Measurements from ENCODE around the gene COMP. TPM values are rescaled to one million over a fixed set of nuclear protein-coding genes. Genes with fewer than 3 reads are reported as not detected.

COMP gene
- total RNA-seq, 1 experiment from 2014 or later = 0.04 TPM

- Histone ChIP-seq H3K36me3 (ENCODE audit: low read depth, low read length) (no peaks in the 10 kb centered on the region), H3K4me1 (ENCODE audit: insufficient read depth, low read length) (peaks cover 12% of the 10 kb centered on the region), H4K20me1 (ENCODE audit: low read length) (no peaks in the 10 kb centered on the region), H3K27me3 (ENCODE audit: low read length) (no peaks in the 10 kb centered on the region), H3K27ac (ENCODE audit: low read length) (no peak overlapping the region), H3K9me2 (replicated peaks; ENCODE audit: low read length) (no peaks in the 10 kb centered on the region), H3K9me3 (ENCODE audit: low read length) (no peaks in the 10 kb centered on the region), H3K4me2 (ENCODE audit: low read length) (no peak overlapping the region), H2AFZ (ENCODE audit: low read length) (no peak overlapping the region), H3K9ac (ENCODE audit: low read length) (no peak overlapping the region), H3K79me2 (ENCODE audit: low read length) (no peaks in the 10 kb centered on the region), H3K4me3 (ENCODE audit: low read length) (no peak overlapping the region), H3F3A (ENCODE audit: low read length, unreplicated experiment) (no peaks in the 10 kb centered on the region)
- no peak for TF ChIP-seq EZH2 (IDR thresholded peaks at IDR 0.05; ENCODE audit: low read length, unreplicated experiment)
- TF ChIP-seq CTCF (conservative IDR thresholded peaks at IDR 0.05; ENCODE audit: low read depth, low read length) = peak; percentile 43; the same call in 1 of the 2 replicates
- CTCF ChIA-PET = no interaction called here
- peak; percentile 30; the same call in 1 of the 2 replicates for ATAC-seq
- POLR2A ChIA-PET (ENCODE audit: unreplicated experiment) = no interaction called here
- DNase-seq = peak; percentile 23
- no TSS peak for BruUV-seq (replicated peaks)
- intact Hi-C loops (cut with micrococcal nuclease) = loop anchor here (10.0 kb wide), 1 partner anchor 167 kb away; the partner anchor contains the start of gene CRLF1
Observed at GRCh38 chr19:18771328-18772242, 19.5 kb downstream of the COMP start.

DNA sequence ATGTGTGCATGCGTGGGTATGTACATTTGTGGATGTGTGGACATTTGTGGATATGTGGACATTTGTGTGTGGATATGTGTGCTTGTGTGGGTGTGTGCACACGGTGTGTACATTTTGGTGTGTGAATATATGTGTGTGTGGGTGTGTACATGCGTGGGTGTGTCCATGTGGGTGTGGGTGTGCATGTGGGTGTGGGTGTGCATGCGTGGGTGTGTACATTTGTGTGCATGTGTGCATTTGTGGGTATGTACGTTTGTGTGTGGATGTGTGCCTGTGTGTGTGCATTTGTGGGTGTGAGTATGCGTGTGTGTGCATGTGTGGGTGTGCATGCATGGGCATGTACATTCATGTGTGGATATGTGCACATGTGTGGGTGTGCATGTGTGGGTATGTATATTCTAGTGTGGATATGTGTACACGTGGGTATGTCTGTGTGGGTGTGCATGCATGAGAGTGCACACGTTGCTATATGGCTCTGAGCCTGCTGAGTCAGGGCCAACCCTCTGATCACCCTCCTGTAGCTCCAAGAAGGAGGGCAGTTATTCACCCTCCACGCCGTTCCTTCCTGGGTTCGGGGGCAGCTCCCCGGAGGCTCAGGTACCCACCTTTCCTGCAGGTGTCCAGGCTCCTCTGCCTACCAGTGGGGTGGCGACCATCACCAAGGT is 20.3 kb downstream of the COMP start:
- ChIA-PET POLR2A (ENCODE audit: unreplicated experiment) (no interaction called here), CTCF (no interaction called here)
- H3K79me2 ChIP-seq (ENCODE audit: low read length) = no peaks in the 10 kb centered on the region
- H3K36me3 ChIP-seq (ENCODE audit: low read depth, low read length) = no peaks in the 10 kb centered on the region
- H3K27ac ChIP-seq (ENCODE audit: low read length) = no peak overlapping the region
- H4K20me1 ChIP-seq (ENCODE audit: low read length) = no peaks in the 10 kb centered on the region
- H3K27me3 ChIP-seq (ENCODE audit: low read length) = no peaks in the 10 kb centered on the region
- no peak overlapping the region for H3K9ac ChIP-seq (ENCODE audit: low read length)
- TF ChIP-seq EZH2phosphoT487 (IDR thresholded peaks at IDR 0.05; ENCODE audit: borderline replicate concordance, low read length) = no peak
- no peak for TF ChIP-seq CTCF (conservative IDR thresholded peaks at IDR 0.05; ENCODE audit: low read depth, low read length)
- TF ChIP-seq EZH2 (IDR thresholded peaks at IDR 0.05; ENCODE audit: low read length, unreplicated experiment) = no peak
- H3K4me1 ChIP-seq (ENCODE audit: insufficient read depth, low read length) = peaks cover 4% of the 10 kb centered on the region
- ATAC-seq (no peak), DNase-seq (no peak)
- H2AFZ ChIP-seq (ENCODE audit: low read length) = no peak overlapping the region
- BruUV-seq (replicated peaks) = no TSS peak
- H3K9me3 ChIP-seq (ENCODE audit: low read length) = no peaks in the 10 kb centered on the region
- no peak overlapping the region for H3K4me3 ChIP-seq (ENCODE audit: low read length)
- H3F3A ChIP-seq (ENCODE audit: low read length, unreplicated experiment) = no peaks in the 10 kb centered on the region
- intact Hi-C loops (cut with micrococcal nuclease) = loop anchor here (10.0 kb wide), 1 partner anchor 166 kb away; the partner anchor contains the start of gene CRLF1
- no peak overlapping the region for H3K4me2 ChIP-seq (ENCODE audit: low read length)
- H3K9me2 ChIP-seq (replicated peaks; ENCODE audit: low read length) = no peaks in the 10 kb centered on the region
